ENCODE data around the gene SLC36A2.
A peak's percentile ranks its signal among the peaks of the same experiment; 100 is the strongest.
"Not testable (repeated sequence)": the region's sequence is repeated elsewhere in the genome, so short reads cannot be mapped to it uniquely, and the experiment has no call there.

DNA sequence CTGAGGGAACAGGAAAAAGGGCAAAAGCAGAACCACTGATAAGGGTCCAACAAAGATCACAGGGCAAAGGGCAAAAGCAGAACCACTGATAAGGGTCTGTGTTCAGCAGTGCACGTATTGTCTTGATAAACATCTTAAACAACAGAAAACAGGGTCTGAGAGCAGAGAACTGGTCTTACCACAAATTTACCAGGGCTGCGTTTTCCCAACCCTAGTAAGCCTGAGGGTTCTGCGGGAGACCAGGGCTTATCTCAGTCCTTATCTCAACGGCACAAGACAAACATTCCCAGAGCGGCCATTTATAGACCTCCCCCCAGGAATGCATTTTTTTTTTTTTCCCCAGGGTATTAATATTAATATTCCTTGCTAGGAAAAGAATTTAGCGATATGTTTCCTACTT is 19.7 kb upstream of the SLC36A2 start:
- peak; percentile 12; the same call in 1 of the 2 replicates for TF ChIP-seq GATA2 (IDR thresholded peaks at IDR 0.05; ENCODE audit: low read depth, low read length)
- not testable (repeated sequence) for TF ChIP-seq GATA3 (IDR thresholded peaks at IDR 0.05; ENCODE audit: low read depth, low read length)
